HepG2 (cell line): Measurements from ENCODE around the gene NARF. TPM values are rescaled to one million over a fixed set of nuclear protein-coding genes. Genes with fewer than 3 reads are reported as not detected.

Experiments
- BCL6 ChIP-seq: IDR thresholded peaks from 2 replicates; pipeline ENCODE4 v1.6.1; 2016; ENCODE audit warnings: missing genetic modification reagents, missing compliant biosample characterization
- CCAR2 ChIP-seq: fragments of 200-400 bp; formaldehyde crosslinking; optimal IDR thresholded peaks from 2 replicates; pipeline ENCODE3; 2018; ENCODE audit warnings: low read depth, mild to moderate bottlenecking, low read length, moderate library complexity
- GPN1 ChIP-seq: sonication (generic); formaldehyde crosslinking; IDR thresholded peaks from 2 replicates; pipeline ENCODE4 v1.5.1; 2020; ENCODE audit warnings: missing genetic modification reagents, borderline replicate concordance
- GZF1 ChIP-seq: sonication (generic); formaldehyde crosslinking; IDR thresholded peaks from 2 replicates; pipeline ENCODE4 v1.5.1; 2020; ENCODE audit warnings: mild to moderate bottlenecking, missing genetic modification reagents
- HOXA7 ChIP-seq: sonication (generic); formaldehyde crosslinking; IDR thresholded peaks from 2 replicates; pipeline ENCODE4 v1.8.1; 2022; ENCODE audit warnings: mild to moderate bottlenecking, missing genetic modification reagents, moderate library complexity
- KAT8 ChIP-seq: IDR thresholded peaks from 2 replicates; pipeline ENCODE4 v1.6.1; 2016; ENCODE audit warnings: missing genetic modification reagents, missing compliant biosample characterization
- KDM2A ChIP-seq: sonication (generic); formaldehyde crosslinking; IDR thresholded peaks from 2 replicates; pipeline ENCODE4 v1.4.0; 2020; ENCODE audit warnings: low read depth, missing genetic modification reagents, borderline replicate concordance
- NR1H2 ChIP-seq: sonication (generic); formaldehyde crosslinking; IDR thresholded peaks from 2 replicates; pipeline ENCODE4 v1.8.1; 2022; ENCODE audit warnings: low read depth, missing genetic modification reagents, borderline replicate concordance
- PCBP2 ChIP-seq: fragments of 200-400 bp; formaldehyde crosslinking; optimal IDR thresholded peaks from 2 replicates; pipeline ENCODE3; 2018; ENCODE audit warnings: low read length, low read depth; ENCODE audit not compliant: poor library complexity, severe bottlenecking
- REXO4 ChIP-seq: sonication (generic); formaldehyde crosslinking; IDR thresholded peaks from 2 replicates; pipeline ENCODE4 v1.8.0; 2022; ENCODE audit warnings: missing genetic modification reagents, mild to moderate bottlenecking, borderline replicate concordance
- SMAD9 ChIP-seq: sonication (generic); formaldehyde crosslinking; IDR thresholded peaks from 2 replicates; pipeline ENCODE4 v1.5.1; 2020; ENCODE audit warnings: mild to moderate bottlenecking, missing genetic modification reagents
- SMC3 ChIP-seq: IDR thresholded peaks from 2 replicates; pipeline ENCODE4 v1.6.1; 2011; ENCODE audit warnings: low read length, improper control_type of control experiment
- SRSF1 ChIP-seq: fragments of 200-400 bp; formaldehyde crosslinking; optimal IDR thresholded peaks from 2 replicates; pipeline ENCODE3; 2017; ENCODE audit warnings: mild to moderate bottlenecking, low read depth, low read length, moderate library complexity
- TSC22D2 ChIP-seq: sonication (generic); formaldehyde crosslinking; IDR thresholded peaks from 2 replicates; pipeline ENCODE4 v1.5.1; 2020; ENCODE audit warnings: missing genetic modification reagents, mild to moderate bottlenecking, borderline replicate concordance
- YY1 ChIP-seq: IDR thresholded peaks from 2 replicates; pipeline ENCODE4 v1.6.1; 2011; ENCODE audit warnings: low read length, low read depth, moderate library complexity, mild to moderate bottlenecking; ENCODE audit not compliant: insufficient read depth, insufficient replicate concordance
- ZBTB3 ChIP-seq: sonication (generic); formaldehyde crosslinking; IDR thresholded peaks from 2 replicates; pipeline ENCODE4 v1.4.0; 2020; ENCODE audit warnings: low read depth, mild to moderate bottlenecking, moderate library complexity, missing genetic modification reagents, borderline replicate concordance
- ZNF136 ChIP-seq: sonication (generic); formaldehyde crosslinking; IDR thresholded peaks from 2 replicates; pipeline ENCODE4 v1.8.1; 2022; ENCODE audit warnings: low read depth, mild to moderate bottlenecking, moderate library complexity, missing genetic modification reagents
- ZNF383 ChIP-seq: sonication (generic); formaldehyde crosslinking; IDR thresholded peaks from 2 replicates; pipeline ENCODE4 v1.4.0; 2020; ENCODE audit warnings: missing genetic modification reagents, mild to moderate bottlenecking, borderline replicate concordance
- ZNF660 ChIP-seq: sonication (generic); formaldehyde crosslinking; IDR thresholded peaks from 2 replicates; pipeline ENCODE4 v1.5.1; 2020; ENCODE audit warnings: mild to moderate bottlenecking, low read depth, missing genetic modification reagents, borderline replicate concordance
- polyA plus RNA-seq, 8 experiments: library from polyadenylated mRNA; depleted of rRNA in 3 of 8; stranded (reverse) in 7 of 8; unstranded in 1 of 8; fragments of >200 nt; fragmentation: Illumina TruSeq in 4 of 8; extraction: Trizol in 4 of 8; gene quantifications; 2 replicates each; pipeline versions ENCODE4 v1.2.1 to v1.2.3, GENCODE V29; 2011 to 2016; ENCODE audit warnings: low read depth in 4 of 8, missing spikeins in 1 of 8, mixed read lengths in 1 of 8; ENCODE audit not compliant: insufficient read depth in 1 of 8
- total RNA-seq, 5 experiments: library from RNA; depleted of rRNA; stranded (reverse); fragments of >200 nt; fragmentation: Illumina TruSeq; extraction: Trizol; gene quantifications; 2 replicates each; pipeline ENCODE4 v1.2.3, GENCODE V29; 2016; ENCODE audit warnings: low read depth in 1 of 5
- TF ChIP-seq, protein P1 (sequence below): sonication (generic); formaldehyde crosslinking; IDR thresholded peaks from 2 replicates; pipeline ENCODE4 v1.4.0; 2020; ENCODE audit warnings: missing genetic modification reagents, borderline replicate concordance
- TF ChIP-seq, protein P2 (sequence below): sonication (generic); formaldehyde crosslinking; IDR thresholded peaks from 2 replicates; pipeline ENCODE4 v1.8.1; 2023; ENCODE audit warnings: mild to moderate bottlenecking, missing genetic modification reagents, borderline replicate concordance
- TF ChIP-seq, protein P3 (sequence below): sonication (generic); formaldehyde crosslinking; IDR thresholded peaks from 2 replicates; pipeline ENCODE4 v1.5.0; 2020; ENCODE audit warnings: mild to moderate bottlenecking, missing genetic modification reagents, moderate library complexity
- TF ChIP-seq, protein P4 (sequence below): sonication (generic); formaldehyde crosslinking; IDR thresholded peaks from 2 replicates; pipeline ENCODE4 v1.4.0; 2020; ENCODE audit warnings: missing genetic modification reagents, borderline replicate concordance

The NARF gene
- total and polyA plus RNA-seq, 2 of the 13 experiments (the other 11 are each of a cell fraction or from before 2014, with no cell fraction given), result 61.1 to 144 TPM

- TF ChIP-seq KAT8 (CRISPR knock-in tag) (peak; percentile 93), PCBP2 (no peak), NR1H2 (CRISPR knock-in tag) (no peak), SMC3 (no peak), CCAR2 (peak; percentile 24), REXO4 (CRISPR knock-in tag) (no peak), ZNF383 (CRISPR knock-in tag) (no peak), SRSF1 (peak; percentile 24), GPN1 (CRISPR knock-in tag) (peak; percentile 17; the same call in 1 of the 2 replicates), ZBTB3 (CRISPR knock-in tag) (no peak; the same call in 1 of the 2 replicates), ZNF136 (CRISPR knock-in tag) (no peak; the same call in 1 of the 2 replicates), GZF1 (no peak), YY1 (peak; percentile 70), HOXA7 (CRISPR knock-in tag) (no peak), SMAD9 (CRISPR knock-in tag) (no peak), BCL6 (CRISPR knock-in tag) (peak; percentile 1; the same call in 1 of the 2 replicates), KDM2A (peak; percentile 88), TSC22D2 (peak; percentile 50; the same call in 1 of the 2 replicates), ZNF660 (CRISPR knock-in tag) (no peak)
- TF ChIP-seq, protein P1, sequence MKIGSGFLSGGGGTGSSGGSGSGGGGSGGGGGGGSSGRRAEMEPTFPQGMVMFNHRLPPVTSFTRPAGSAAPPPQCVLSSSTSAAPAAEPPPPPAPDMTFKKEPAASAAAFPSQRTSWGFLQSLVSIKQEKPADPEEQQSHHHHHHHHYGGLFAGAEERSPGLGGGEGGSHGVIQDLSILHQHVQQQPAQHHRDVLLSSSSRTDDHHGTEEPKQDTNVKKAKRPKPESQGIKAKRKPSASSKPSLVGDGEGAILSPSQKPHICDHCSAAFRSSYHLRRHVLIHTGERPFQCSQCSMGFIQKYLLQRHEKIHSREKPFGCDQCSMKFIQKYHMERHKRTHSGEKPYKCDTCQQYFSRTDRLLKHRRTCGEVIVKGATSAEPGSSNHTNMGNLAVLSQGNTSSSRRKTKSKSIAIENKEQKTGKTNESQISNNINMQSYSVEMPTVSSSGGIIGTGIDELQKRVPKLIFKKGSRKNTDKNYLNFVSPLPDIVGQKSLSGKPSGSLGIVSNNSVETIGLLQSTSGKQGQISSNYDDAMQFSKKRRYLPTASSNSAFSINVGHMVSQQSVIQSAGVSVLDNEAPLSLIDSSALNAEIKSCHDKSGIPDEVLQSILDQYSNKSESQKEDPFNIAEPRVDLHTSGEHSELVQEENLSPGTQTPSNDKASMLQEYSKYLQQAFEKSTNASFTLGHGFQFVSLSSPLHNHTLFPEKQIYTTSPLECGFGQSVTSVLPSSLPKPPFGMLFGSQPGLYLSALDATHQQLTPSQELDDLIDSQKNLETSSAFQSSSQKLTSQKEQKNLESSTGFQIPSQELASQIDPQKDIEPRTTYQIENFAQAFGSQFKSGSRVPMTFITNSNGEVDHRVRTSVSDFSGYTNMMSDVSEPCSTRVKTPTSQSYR, result peak; percentile 77; the same call in 1 of the 2 replicates
- TF ChIP-seq, protein P2, sequence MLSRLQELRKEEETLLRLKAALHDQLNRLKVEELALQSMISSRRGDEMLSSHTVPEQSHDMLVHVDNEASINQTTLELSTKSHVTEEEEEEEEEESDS (CRISPR knock-in tag), result 0 out of 2 replicates have a peak, but pooled peaks have one; percentile 83
- TF ChIP-seq, protein P3, sequence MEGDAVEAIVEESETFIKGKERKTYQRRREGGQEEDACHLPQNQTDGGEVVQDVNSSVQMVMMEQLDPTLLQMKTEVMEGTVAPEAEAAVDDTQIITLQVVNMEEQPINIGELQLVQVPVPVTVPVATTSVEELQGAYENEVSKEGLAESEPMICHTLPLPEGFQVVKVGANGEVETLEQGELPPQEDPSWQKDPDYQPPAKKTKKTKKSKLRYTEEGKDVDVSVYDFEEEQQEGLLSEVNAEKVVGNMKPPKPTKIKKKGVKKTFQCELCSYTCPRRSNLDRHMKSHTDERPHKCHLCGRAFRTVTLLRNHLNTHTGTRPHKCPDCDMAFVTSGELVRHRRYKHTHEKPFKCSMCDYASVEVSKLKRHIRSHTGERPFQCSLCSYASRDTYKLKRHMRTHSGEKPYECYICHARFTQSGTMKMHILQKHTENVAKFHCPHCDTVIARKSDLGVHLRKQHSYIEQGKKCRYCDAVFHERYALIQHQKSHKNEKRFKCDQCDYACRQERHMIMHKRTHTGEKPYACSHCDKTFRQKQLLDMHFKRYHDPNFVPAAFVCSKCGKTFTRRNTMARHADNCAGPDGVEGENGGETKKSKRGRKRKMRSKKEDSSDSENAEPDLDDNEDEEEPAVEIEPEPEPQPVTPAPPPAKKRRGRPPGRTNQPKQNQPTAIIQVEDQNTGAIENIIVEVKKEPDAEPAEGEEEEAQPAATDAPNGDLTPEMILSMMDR (CRISPR knock-in tag), result no peak; the same call in 1 of the 2 replicates
- TF ChIP-seq, protein P4, sequence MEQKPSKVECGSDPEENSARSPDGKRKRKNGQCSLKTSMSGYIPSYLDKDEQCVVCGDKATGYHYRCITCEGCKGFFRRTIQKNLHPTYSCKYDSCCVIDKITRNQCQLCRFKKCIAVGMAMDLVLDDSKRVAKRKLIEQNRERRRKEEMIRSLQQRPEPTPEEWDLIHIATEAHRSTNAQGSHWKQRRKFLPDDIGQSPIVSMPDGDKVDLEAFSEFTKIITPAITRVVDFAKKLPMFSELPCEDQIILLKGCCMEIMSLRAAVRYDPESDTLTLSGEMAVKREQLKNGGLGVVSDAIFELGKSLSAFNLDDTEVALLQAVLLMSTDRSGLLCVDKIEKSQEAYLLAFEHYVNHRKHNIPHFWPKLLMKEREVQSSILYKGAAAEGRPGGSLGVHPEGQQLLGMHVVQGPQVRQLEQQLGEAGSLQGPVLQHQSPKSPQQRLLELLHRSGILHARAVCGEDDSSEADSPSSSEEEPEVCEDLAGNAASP (CRISPR knock-in tag), result no peak; the same call in 1 of the 2 replicates
Observed at GRCh38 chr17:82450357-82451106, 8.0 kb upstream of the NARF start, which contains the start of gene CYBC1 (continued).
